ENCODE results near the gene DYNLT4.
A peak's percentile ranks its signal among the peaks of the same experiment; 100 is the strongest.

Gene DYNLT4

DNA sequence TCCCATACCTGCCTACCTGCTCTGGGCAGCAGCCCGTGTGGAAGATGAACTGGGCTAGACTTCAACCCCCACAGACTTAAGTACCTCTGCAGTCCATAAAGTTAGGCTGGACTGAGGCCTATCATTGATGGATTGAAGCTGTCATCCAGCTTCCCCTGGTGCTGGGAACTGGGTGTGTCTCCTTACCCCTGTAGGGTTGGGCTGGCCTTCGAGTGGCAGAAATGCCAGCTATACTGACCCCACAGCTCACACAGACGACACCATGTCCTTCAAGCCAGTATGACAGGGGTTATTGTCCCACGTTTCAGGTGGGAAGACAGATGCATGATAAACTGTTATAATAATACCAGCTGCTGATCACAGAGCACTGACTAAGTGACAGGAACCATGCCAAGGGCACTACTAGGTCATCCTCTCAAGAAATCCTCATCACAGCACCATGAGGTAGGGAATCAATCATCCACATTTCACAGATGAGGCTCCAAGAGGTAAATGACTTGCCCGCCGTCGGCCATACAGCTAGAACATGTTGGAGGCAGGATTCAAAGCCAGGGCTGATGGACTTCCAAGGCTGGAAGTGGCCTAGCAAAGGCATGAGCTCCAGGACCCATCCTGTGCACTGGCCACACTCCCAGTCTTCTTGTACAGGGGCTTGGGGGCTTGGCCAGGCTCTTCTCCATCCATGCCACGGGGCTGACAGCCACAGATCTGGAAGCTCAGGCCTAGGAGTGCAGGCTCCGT lies 18.9 kb downstream of the DYNLT4 start, which contains the start of gene BEST4:
Gene BEST4 (minus strand): TSS at position 51 of the 741 bp plus-strand sequence. CDS start 465 bp downstream, outside the sequence.
- TF ChIP-seq, protein P1, sequence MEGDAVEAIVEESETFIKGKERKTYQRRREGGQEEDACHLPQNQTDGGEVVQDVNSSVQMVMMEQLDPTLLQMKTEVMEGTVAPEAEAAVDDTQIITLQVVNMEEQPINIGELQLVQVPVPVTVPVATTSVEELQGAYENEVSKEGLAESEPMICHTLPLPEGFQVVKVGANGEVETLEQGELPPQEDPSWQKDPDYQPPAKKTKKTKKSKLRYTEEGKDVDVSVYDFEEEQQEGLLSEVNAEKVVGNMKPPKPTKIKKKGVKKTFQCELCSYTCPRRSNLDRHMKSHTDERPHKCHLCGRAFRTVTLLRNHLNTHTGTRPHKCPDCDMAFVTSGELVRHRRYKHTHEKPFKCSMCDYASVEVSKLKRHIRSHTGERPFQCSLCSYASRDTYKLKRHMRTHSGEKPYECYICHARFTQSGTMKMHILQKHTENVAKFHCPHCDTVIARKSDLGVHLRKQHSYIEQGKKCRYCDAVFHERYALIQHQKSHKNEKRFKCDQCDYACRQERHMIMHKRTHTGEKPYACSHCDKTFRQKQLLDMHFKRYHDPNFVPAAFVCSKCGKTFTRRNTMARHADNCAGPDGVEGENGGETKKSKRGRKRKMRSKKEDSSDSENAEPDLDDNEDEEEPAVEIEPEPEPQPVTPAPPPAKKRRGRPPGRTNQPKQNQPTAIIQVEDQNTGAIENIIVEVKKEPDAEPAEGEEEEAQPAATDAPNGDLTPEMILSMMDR (IDR thresholded peaks at IDR 0.05; ENCODE audit: borderline replicate concordance, insufficient read depth, low read depth, low read length), result no peak
- no peak within 1 kb of the TSS for H3K4me3 ChIP-seq (ENCODE audit: low read depth, low read length)

DNA sequence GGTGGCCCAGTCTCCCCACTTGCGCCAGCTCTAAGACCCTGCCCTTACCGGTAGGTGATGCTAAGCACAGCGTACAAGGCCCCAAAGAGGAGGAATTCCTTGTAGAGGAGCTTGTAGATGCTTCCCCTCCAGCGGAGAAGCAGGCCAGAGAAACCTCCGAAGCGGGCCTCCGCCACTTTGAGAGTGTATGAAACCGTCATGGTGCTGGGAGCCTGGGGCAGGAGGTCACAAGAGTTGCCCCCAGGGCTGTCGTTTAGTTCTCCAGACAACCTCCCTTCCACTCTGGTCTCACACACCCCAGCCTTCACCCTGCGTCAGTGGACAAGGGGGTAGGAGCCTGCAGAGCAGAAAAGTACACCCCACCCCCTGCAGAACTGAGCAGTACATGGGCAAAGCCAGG lies 19.6 kb downstream of the DYNLT4 start:
- TF ChIP-seq, protein P1 (IDR thresholded peaks at IDR 0.05; ENCODE audit: borderline replicate concordance, insufficient read depth, low read depth, low read length), result no peak
- no peak overlapping the region for H3K4me3 ChIP-seq (ENCODE audit: low read depth, low read length)

- H3K4me3 ChIP-seq (ENCODE audit: low read depth, low read length), result peak overlapping the region; percentile 57
Observed at GRCh38 chr1:44786841-44787426, 20.2 kb downstream of the DYNLT4 start.

DNA sequence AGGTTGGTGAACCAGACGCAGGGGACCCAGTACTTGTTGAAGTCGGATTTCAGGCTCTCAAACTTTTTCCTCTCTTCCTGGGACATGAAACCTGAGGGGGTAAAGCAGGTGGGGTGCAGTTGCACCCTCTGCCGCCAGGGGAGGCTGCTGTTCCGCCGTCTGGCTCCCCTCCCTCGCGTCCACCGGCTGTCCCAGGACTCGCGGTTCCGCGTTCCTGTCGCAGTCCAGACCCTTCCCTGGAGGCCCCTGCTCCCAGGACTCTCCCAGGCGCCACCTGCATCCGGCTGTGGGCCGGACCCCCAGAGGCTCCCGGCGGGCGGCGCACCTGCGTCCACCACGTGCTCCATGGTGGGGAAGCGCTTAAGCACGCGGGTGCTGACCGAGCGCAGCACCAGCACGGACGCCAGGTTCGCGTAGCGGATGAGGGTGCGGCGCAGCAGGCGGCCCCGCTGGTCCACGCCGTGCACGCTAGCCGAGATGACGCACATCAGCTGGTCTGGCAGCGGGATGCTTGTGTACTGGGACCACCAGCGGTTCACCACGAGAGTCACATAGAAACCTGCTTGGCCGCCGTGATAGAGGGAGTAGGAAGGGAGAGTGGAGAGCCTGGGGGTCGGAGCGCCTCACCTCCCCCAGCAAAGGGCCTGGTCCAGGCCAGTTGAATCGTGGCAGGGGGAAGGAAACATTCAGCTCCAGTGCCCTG lies 20.9 kb downstream of the DYNLT4 start:
- peak overlapping the region; percentile 57 for H3K4me3 ChIP-seq (ENCODE audit: low read depth, low read length)

More at GRCh38 chr1:44786841-44787426, 20.2 kb downstream of the DYNLT4 start:
- TF ChIP-seq, protein P1 (IDR thresholded peaks at IDR 0.05; ENCODE audit: borderline replicate concordance, insufficient read depth, low read depth, low read length), result no peak

DNA sequence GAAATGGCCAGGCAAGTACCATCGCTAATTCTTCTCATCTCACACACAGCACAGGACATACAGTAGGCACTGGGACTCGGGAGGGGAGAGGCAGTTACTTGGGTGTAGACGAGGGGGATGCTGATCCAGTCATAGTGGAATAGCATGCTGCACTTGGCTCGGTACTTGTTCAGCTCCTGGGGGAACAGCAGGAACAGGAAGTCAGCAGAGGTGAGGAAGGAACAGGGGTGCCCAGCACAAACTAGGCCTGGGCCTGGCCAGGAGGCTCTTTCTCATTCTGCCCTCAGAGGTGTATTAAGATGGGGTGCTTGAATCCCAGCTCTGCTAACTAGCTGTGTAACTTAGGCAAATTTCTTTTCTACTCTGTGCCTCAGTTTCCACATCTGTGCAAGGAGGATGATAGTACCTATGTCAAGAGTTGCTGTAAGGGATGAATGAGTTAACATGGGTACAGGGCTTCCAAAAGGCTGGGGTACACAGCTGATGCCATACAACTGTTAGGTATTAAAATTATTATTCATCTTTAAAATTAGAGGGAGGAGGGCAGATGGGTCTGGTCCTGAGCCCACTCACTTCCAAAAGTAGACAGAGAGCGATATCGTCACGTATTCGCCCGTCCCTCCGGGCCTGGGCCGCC lies 21.5 kb downstream of the DYNLT4 start:
- TF ChIP-seq, protein P1 (IDR thresholded peaks at IDR 0.05; ENCODE audit: borderline replicate concordance, insufficient read depth, low read depth, low read length), result no peak
- H3K4me3 ChIP-seq (ENCODE audit: low read depth, low read length), result peak overlapping the region; percentile 57

More for the DNA sequence above, 20.9 kb downstream of the DYNLT4 start:
- TF ChIP-seq, protein P1 (IDR thresholded peaks at IDR 0.05; ENCODE audit: borderline replicate concordance, insufficient read depth, low read depth, low read length), result peak; percentile 100

DNA sequence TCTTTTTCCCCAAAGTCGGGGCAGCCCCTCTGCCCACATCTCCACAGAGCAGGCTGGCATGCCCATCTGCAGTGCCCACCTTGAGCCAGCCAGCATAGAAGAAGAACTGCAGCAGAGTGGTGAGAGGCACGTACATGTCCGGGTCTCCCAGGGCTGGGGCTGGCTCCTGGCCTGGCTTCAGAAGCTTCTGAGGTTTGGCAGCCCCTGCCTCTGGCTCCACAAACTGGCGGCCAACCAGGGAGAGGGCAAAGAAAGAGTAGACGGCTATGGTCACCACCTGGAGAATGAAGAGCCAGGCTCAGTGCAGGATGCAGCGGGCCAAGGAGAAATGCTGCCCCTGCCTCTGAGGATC lies 22.1 kb downstream of the DYNLT4 start:
- H3K4me3 ChIP-seq (ENCODE audit: low read depth, low read length), result no peak overlapping the region
- TF ChIP-seq, protein P1 (IDR thresholded peaks at IDR 0.05; ENCODE audit: borderline replicate concordance, insufficient read depth, low read depth, low read length), result no peak
